SU-DHL-6 (cell line): Measurements from ENCODE around the gene TXLNG.

ENCODE experiments used
- H2AFZ ChIP-seq: fragments of 200-600 bp; sonication (generic); 2 replicates; pipeline ENCODE4 v1.6.1; 2014; ENCODE audit warnings: low read depth, mild to moderate bottlenecking, moderate library complexity, mixed read lengths, antibody characterized with exemption, low read length; ENCODE audit not compliant: severe bottlenecking
- H3F3A ChIP-seq: fragments of 200-600 bp; shearing (Covaris generic); 2 replicates; pipeline ENCODE4 v1.6.0; 2016; ENCODE audit warnings: antibody characterized with exemption, mild to moderate bottlenecking; ENCODE audit not compliant: insufficient read depth
- H3K27ac ChIP-seq: fragments of 200-600 bp; sonication (generic); 2 replicates; pipeline ENCODE4 v1.5.1; 2016; ENCODE audit warnings: low read depth, mild to moderate bottlenecking, low read length, moderate library complexity, mixed read lengths
- H3K27me3 ChIP-seq: fragments of 200-600 bp; sonication (generic), shearing (Covaris generic); 2 replicates; pipeline ENCODE4 v1.6.0; 2014; ENCODE audit warnings: mild to moderate bottlenecking, low read length
- H3K36me3 ChIP-seq: fragments of 200-600 bp; sonication (generic); 2 replicates; pipeline ENCODE4 v1.6.1; 2014; ENCODE audit warnings: mild to moderate bottlenecking, low read length, mixed read lengths
- H3K4me2 ChIP-seq: fragments of 300-600, 200-600 bp; shearing (Covaris generic), sonication (generic); 2 replicates; pipeline ENCODE4 v1.6.0; 2014; ENCODE audit warnings: low read length, low read depth, mild to moderate bottlenecking; ENCODE audit not compliant: poor library complexity, severe bottlenecking
- H3K4me3 ChIP-seq: fragments of 200-600 bp; sonication (generic); 2 replicates; pipeline ENCODE4 v1.5.1; 2014; ENCODE audit warnings: antibody characterized with exemption, low read length, mild to moderate bottlenecking, mixed read lengths; ENCODE audit not compliant: insufficient read depth, poor library complexity, severe bottlenecking
- H3K79me2 ChIP-seq: fragments of 200-600 bp; sonication (generic); 2 replicates; pipeline ENCODE4 v1.6.1; 2014; ENCODE audit warnings: mild to moderate bottlenecking, low read length, moderate library complexity; ENCODE audit not compliant: insufficient read depth
- H3K9ac ChIP-seq: fragments of 200-600 bp; sonication (generic); 2 replicates; pipeline ENCODE4 v1.7.0; 2014; ENCODE audit warnings: mild to moderate bottlenecking, low read length
- H3K9me2 ChIP-seq: fragments of 200-600 bp; sonication (generic); replicated peaks from 2 replicates; pipeline ENCODE4 v1.6.1; 2014; ENCODE audit warnings: low read length; ENCODE audit not compliant: insufficient read depth
- H3K9me3 ChIP-seq: fragments of 200-600 bp; sonication (generic); 2 replicates; pipeline ENCODE4 v1.6.1; 2014; ENCODE audit warnings: low read length, mixed read lengths; ENCODE audit not compliant: insufficient read depth
- H4K20me1 ChIP-seq: fragments of 200-600 bp; sonication (generic); 2 replicates; pipeline ENCODE4 v1.6.1; 2014; ENCODE audit warnings: low read depth, mild to moderate bottlenecking, antibody characterized with exemption, low read length, moderate library complexity, mixed read lengths
- CTCF ChIP-seq: fragments of 200-600 bp; sonication (generic); IDR thresholded peaks from one replicate; pipeline ENCODE4 v1.5.1; 2017; ENCODE audit warnings: antibody characterized with exemption, mild to moderate bottlenecking, low read length, moderate library complexity; ENCODE audit not compliant: insufficient read depth, poor library complexity, severe bottlenecking
- EZH2phosphoT487 ChIP-seq: fragments of 200-600 bp; sonication (generic), shearing (Covaris generic); conservative IDR thresholded peaks from 2 replicates; pipeline ENCODE4 v1.6.1; 2018; ENCODE audit warnings: mild to moderate bottlenecking, antibody characterized with exemption, low read length, moderate library complexity, mixed read lengths

Gene TXLNG

GRCh38 chrX:16819634-16820033 is 33.4 kb downstream of the TXLNG start:
- H3K27me3 ChIP-seq = no peaks in the 10 kb centered on the region
- no peak overlapping the region for H3K4me2 ChIP-seq
- no peak overlapping the region for H3K27ac ChIP-seq
- no peak for TF ChIP-seq EZH2phosphoT487
- no peak for TF ChIP-seq CTCF
- no peaks in the 10 kb centered on the region for H3K36me3 ChIP-seq
- H3K9ac ChIP-seq = no peak overlapping the region
- no peaks in the 10 kb centered on the region for H3K9me3 ChIP-seq
- peaks cover 16% of the 10 kb centered on the region; the same call in 1 of the 2 replicates for H3K79me2 ChIP-seq
- no peaks in the 10 kb centered on the region for H3K9me2 ChIP-seq
- H2AFZ ChIP-seq = no peak overlapping the region
- H4K20me1 ChIP-seq = no peaks in the 10 kb centered on the region
- no peaks in the 10 kb centered on the region for H3F3A ChIP-seq
- H3K4me3 ChIP-seq = no peak overlapping the region

- Histone ChIP-seq H3K4me2 (no peak overlapping the region), H3F3A (0 out of 2 replicates have a peak, but pooled peaks cover 4% of the 10 kb centered on the region), H3K27ac (no peak overlapping the region), H3K9me3 (no peaks in the 10 kb centered on the region), H3K9me2 (no peaks in the 10 kb centered on the region), H3K79me2 (no peaks in the 10 kb centered on the region; the same call in 1 of the 2 replicates), H3K27me3 (no peaks in the 10 kb centered on the region), H3K9ac (no peak overlapping the region), H4K20me1 (no peaks in the 10 kb centered on the region), H3K4me3 (no peak overlapping the region), H2AFZ (no peak overlapping the region), H3K36me3 (no peaks in the 10 kb centered on the region)
- TF ChIP-seq CTCF (no peak), EZH2phosphoT487 (no peak)
Observed at GRCh38 chrX:16822723-16823122, 36.5 kb downstream of the TXLNG start.

- H2AFZ ChIP-seq = no peak overlapping the region
- no peaks in the 10 kb centered on the region for H3K9me2 ChIP-seq
- TF ChIP-seq EZH2phosphoT487 = no peak
- no peak for TF ChIP-seq CTCF
- no peaks in the 10 kb centered on the region for H3K79me2 ChIP-seq
- H3K36me3 ChIP-seq = no peaks in the 10 kb centered on the region
- no peak overlapping the region for H3K9ac ChIP-seq
- no peak overlapping the region for H3K27ac ChIP-seq
- H3K27me3 ChIP-seq = no peaks in the 10 kb centered on the region
- no peak overlapping the region for H3K4me2 ChIP-seq
- H3K9me3 ChIP-seq = no peaks in the 10 kb centered on the region
- H3F3A ChIP-seq = 0 out of 2 replicates have a peak, but pooled peaks cover 4% of the 10 kb centered on the region
- no peak overlapping the region for H3K4me3 ChIP-seq
- H4K20me1 ChIP-seq = no peaks in the 10 kb centered on the region
Observed at GRCh38 chrX:16825264-16826035, 39.2 kb downstream of the TXLNG start.
